IPS DF 4.7 (cell line): ENCODE measurements around the gene ANGPTL5.
"Not testable (repeated sequence)": the region's sequence is repeated elsewhere in the genome, so short reads cannot be mapped to it uniquely, and the experiment has no call there.

Experiments used
- DNase-seq: peaks from one replicate; pipeline ENCODE4 v3.0.0-alpha.2; 2013; ENCODE audit warnings: low spot score; ENCODE audit errors: extremely low read depth

The ANGPTL5 gene

GRCh38 chr11:101916422-101916821, at the start of gene ANGPTL5:
Gene ANGPTL5 (minus strand): TSS chr11:101916522. CDS start chr11:101907909, 8,613 bp downstream.
- DNase-seq, result no peak

- not testable (repeated sequence) for DNase-seq
Observed at GRCh38 chr11:101964200-101964599, 47.9 kb upstream of the ANGPTL5 start.

- DNase-seq, result no peak
Observed at GRCh38 chr11:101960231-101960630, 43.9 kb upstream of the ANGPTL5 start.

GRCh38 chr11:101955701-101956100, 39.4 kb upstream of the ANGPTL5 start:
- no peak for DNase-seq

- DNase-seq, result no peak
Observed at GRCh38 chr11:101955278-101955677, 39.0 kb upstream of the ANGPTL5 start.

- DNase-seq, result no peak
Observed at GRCh38 chr11:101949680-101950220, 33.4 kb upstream of the ANGPTL5 start.

GRCh38 chr11:101945448-101945847, 29.1 kb upstream of the ANGPTL5 start:
- no peak for DNase-seq

- no peak for DNase-seq
Observed at GRCh38 chr11:101944923-101945322, 28.6 kb upstream of the ANGPTL5 start.

GRCh38 chr11:101940901-101941520, 24.7 kb upstream of the ANGPTL5 start:
- DNase-seq, result no peak

GRCh38 chr11:101931692-101932091, 15.4 kb upstream of the ANGPTL5 start:
- DNase-seq, result no peak

GRCh38 chr11:101929294-101929915, 13.1 kb upstream of the ANGPTL5 start:
- DNase-seq, result no peak

GRCh38 chr11:101923554-101923953, 7.2 kb upstream of the ANGPTL5 start:
- DNase-seq, result no peak

GRCh38 chr11:101920992-101921391, 4.7 kb upstream of the ANGPTL5 start:
- DNase-seq, result no peak

GRCh38 chr11:101917226-101917625, 904 bp upstream of the ANGPTL5 start:
- DNase-seq, result no peak

- no peak for DNase-seq
Observed at GRCh38 chr11:101915791-101916291, 481 bp downstream of the ANGPTL5 start.

- DNase-seq, result peak; percentile 72
Observed at GRCh38 chr11:101914738-101915426, 1.4 kb downstream of the ANGPTL5 start, which contains the start of gene CEP126. Gene CEP126 (plus strand): TSS chr11:101915010. CDS start chr11:101915285, 275 bp downstream.

- no peak for DNase-seq
Observed at GRCh38 chr11:101914341-101914737, 2.0 kb downstream of the ANGPTL5 start.

- no peak for DNase-seq
Observed at GRCh38 chr11:101913656-101914055, 2.7 kb downstream of the ANGPTL5 start.

GRCh38 chr11:101912823-101913284, 3.5 kb downstream of the ANGPTL5 start:
- no peak for DNase-seq

- no peak for DNase-seq
Observed at GRCh38 chr11:101909087-101909486, 7.2 kb downstream of the ANGPTL5 start.

- DNase-seq, result no peak
Observed at GRCh38 chr11:101907815-101908214, 8.5 kb downstream of the ANGPTL5 start.

- no peak for DNase-seq
Observed at GRCh38 chr11:101894505-101894904, 21.8 kb downstream of the ANGPTL5 start.
